ENCODE results near the gene PRIM1.
"Not testable (repeated sequence)": the region's sequence is repeated elsewhere in the genome, so short reads cannot be mapped to it uniquely, and the experiment has no call there.

Gene PRIM1

DNA sequence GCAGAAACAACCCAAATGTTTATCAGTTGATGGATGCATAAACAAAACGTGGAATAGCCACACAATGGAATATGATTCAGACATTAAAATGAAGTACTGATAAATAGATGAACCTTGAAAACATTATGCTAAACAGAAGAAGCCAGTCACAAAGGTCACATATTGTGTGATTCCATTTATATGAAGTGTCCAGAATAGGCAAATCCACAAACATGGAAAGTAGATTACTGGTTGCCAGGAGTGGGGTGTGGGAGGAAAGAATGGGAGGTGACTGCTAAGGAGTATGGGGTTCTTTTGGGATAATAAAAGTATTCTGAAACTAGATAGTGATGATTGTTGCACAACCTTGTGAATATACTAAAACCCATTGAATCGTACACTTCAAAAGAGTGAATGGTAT, 9.7 kb upstream of the PRIM1 start:
- in situ Hi-C loops (cut with HindIII; ENCODE audit: low sequenced_read_pairs): no loop called here

- in situ Hi-C loops (cut with HindIII; ENCODE audit: low sequenced_read_pairs): no loop called here
Measured at GRCh38 chr12:56760460-56760859, 8.3 kb upstream of the PRIM1 start.

- in situ Hi-C loops (cut with HindIII; ENCODE audit: low sequenced_read_pairs): loop anchor here (10.0 kb wide), 1 partner anchor 225 kb away; no protein-coding TSS in a partner anchor
Measured at GRCh38 chr12:56759263-56759908, 7.3 kb upstream of the PRIM1 start.

DNA sequence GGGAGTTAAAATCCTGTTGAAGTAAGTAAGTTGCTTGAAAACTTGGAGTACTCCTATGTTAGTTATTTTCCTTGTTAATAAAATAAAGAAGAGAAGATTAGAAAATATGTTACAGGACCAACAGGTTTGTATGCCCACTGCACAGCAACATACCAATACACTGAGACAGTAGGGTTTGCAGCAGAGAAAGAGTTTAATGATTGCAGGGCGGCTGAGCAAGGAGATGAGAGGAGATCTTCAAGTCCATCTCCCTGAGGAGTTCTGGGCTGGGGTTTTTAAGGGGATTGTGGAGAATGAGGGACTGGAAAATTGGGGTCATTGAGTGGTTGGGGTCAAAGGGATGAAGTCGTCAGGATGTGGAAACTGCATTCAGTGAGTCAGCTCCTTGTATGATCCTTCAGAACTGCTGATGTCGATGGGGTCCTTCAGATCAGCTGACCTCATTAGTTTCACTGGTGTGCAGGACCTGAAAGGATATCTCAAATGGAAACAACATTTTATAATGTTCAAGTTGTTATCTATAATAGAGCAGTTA, 6.7 kb upstream of the PRIM1 start:
- in situ Hi-C loops (cut with HindIII; ENCODE audit: low sequenced_read_pairs): loop anchor here (10.0 kb wide), 1 partner anchor 226 kb away; no protein-coding TSS in a partner anchor

- in situ Hi-C loops (cut with HindIII; ENCODE audit: low sequenced_read_pairs): loop anchor here (10.0 kb wide), 1 partner anchor 227 kb away; no protein-coding TSS in a partner anchor
Measured at GRCh38 chr12:56757971-56758370, 5.8 kb upstream of the PRIM1 start.

DNA sequence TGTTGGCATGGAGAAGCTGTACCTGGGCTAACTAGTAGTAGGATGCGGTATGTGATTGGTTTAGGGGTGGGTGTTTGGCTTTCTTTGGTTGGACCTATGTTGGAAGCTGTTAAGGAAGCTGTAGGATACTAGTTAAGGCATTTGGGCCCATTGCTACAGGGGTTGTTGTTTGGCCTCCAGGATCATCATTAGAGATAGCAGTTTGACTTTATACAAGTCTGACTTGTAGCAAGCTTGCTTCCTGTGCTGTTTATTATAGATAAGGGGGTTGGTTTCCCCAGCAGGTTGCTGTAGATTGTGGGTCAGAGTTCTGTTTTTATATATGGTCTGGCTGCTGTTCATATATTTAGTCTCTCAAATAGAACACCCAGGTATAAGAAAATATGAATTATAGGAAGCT, 1.4 kb upstream of the PRIM1 start:
- in situ Hi-C loops (cut with HindIII; ENCODE audit: low sequenced_read_pairs): loop anchor here (10.0 kb wide), 1 partner anchor 231 kb away; no protein-coding TSS in a partner anchor

DNA sequence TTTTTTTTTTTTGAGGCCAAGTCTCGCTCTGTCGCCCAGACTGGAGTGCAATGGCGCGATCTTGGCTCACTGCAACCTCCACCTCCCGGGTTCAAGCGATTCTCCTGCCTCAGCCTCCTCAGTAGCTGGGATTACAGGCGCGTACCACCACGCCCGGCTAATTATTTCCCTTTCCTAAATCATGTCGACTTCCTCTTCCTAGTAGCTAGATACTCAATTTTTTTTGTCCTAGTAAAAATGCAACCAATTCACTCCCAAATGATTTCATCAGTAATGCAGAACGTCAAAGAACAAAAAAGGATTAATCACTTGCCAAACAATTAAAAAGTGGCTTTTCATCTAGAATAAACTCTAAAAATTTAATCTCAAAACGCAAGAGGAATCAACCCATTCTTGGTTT, 1.5 kb downstream of the PRIM1 start:
- in situ Hi-C loops (cut with HindIII; ENCODE audit: low sequenced_read_pairs): loop anchor here (10.0 kb wide), 1 partner anchor 234 kb away; no protein-coding TSS in a partner anchor

DNA sequence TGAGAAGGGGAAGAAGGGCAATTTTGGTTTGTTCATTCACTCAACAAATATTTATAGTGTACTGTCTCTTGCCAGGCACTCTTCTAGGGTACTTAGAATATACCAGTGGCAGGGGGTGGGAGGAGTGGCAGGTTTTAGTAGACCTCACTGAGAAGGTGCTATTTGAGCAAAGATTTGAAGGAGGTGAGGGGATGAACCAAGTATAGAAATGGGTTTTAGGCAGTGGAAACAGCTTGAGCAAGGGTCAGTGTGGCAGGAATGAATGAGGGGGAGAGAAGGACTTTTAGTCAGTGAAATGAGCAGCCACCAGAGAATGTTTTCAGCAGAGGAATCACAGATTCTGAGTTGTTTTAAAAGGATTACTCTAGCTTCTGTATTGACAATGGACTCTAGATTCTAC, 2.3 kb downstream of the PRIM1 start:
- in situ Hi-C loops (cut with HindIII; ENCODE audit: low sequenced_read_pairs): loop anchor here (10.0 kb wide), 1 partner anchor 235 kb away; no protein-coding TSS in a partner anchor

DNA sequence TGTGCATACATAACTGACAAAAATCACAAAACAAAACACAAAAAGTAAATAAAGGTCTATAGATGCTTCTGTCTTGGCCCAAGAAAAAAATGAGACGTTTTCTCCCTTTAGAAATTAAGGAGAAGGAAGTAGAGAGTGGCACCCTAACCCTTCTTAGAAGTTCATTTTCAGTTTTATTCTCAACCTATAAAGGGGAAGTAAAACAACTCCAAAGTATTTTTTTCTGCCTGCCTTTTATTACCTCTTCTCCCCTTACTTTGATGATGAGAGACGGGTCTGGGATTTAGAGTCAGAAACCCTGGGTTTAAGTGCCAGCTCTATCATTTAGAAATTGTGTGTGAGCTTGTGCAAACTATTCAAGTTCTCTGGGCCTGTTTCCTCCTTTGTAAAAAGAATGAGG, 2.8 kb downstream of the PRIM1 start:
- in situ Hi-C loops (cut with HindIII; ENCODE audit: low sequenced_read_pairs): no loop called here

GRCh38 chr12:56728139-56728861, 23.8 kb downstream of the PRIM1 start:
- in situ Hi-C loops (cut with HindIII; ENCODE audit: low sequenced_read_pairs): no loop called here

DNA sequence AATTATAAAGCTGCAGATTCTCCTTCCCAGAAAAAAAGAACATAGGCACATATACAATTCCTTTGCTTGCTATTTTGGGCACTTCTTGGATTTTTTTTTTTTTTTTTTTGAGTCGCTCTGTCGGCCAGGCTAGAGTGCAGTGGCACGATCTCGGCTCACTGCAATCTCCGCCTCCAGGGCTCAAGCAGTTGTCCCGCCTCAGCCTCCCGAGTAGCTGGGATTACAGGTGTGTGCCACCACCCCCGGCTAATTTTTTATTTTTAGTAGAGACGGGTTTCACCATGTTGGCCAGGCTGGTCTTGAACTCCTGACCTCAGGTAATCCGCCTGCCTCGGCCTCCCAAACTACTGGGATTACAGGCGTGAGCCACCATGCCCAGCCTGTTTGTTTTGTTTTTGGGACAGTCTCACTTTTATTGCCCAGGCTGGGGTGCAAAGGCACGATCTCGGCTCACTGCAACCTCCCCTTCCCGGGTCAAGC, 25.9 kb downstream of the PRIM1 start:
- in situ Hi-C loops (cut with HindIII; ENCODE audit: low sequenced_read_pairs): not testable (repeated sequence)

DNA sequence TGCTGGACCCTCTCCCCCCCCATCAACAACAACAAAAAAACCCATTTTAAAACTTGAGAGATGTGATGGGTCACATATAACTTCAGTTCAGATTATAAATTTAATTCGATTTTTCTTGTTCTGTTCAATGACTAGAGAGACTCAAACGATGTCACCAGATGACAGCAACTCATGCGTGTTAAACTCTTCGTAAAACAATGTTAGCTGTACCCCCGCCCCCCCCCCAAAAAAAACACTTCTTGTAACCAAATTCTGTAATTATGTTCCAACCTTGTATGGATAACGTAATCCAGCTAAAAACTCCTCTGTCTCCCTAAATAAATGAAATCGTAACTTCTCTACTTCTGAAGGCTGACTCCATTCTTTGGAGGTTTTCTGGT, 26.4 kb downstream of the PRIM1 start:
- in situ Hi-C loops (cut with HindIII; ENCODE audit: low sequenced_read_pairs): no loop called here

GRCh38 chr12:56724972-56725722, 27.0 kb downstream of the PRIM1 start, which contains the start of gene NACA:
Gene NACA, minus strand, starts transcription at chr12:56725299. Its CDS starts 778 bp downstream, at chr12:56724521.
- in situ Hi-C loops (cut with HindIII; ENCODE audit: low sequenced_read_pairs): no loop called here

GRCh38 chr12:56724701-56724971, 27.5 kb downstream of the PRIM1 start:
- in situ Hi-C loops (cut with HindIII; ENCODE audit: low sequenced_read_pairs): no loop called here

- in situ Hi-C loops (cut with HindIII; ENCODE audit: low sequenced_read_pairs): no loop called here
Measured at GRCh38 chr12:56723889-56724700, 28.0 kb downstream of the PRIM1 start.

DNA sequence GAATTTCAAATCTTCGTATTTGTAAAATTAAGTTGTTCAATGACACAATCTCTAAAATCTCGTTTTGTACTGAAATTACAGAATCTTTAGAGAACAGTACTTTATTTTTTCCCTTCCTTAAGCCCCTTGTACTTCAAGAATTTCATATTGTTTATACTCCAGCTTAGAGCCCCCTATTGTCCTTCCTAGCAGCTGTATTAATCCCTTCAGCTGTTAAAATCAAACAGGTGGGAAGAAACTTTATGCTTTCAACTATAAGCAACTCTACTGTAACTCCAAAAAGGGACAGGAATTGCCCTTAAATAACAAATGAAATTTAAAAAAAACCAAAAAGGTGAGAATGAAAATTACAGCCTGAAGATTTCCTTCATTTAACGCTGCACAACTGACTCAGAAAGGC, 28.8 kb downstream of the PRIM1 start:
- in situ Hi-C loops (cut with HindIII; ENCODE audit: low sequenced_read_pairs): no loop called here

DNA sequence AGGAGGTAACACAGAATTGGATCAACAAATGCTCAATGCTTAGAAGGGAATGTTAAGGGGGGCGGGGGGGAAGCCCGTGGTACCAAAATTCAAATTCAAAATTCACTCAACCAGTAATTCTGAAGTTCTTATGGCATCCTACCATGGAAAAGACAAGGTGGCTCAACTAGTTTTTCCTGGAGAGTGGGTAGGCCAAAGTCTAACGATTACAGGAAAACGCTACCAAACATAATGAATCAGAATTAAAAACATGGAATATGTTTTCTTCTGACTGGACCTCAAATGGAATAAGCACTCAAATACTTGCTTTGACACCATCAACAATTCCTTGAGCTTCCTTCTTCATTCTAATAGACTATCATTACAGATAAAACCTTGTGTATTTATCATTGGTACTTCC, 29.3 kb downstream of the PRIM1 start:
- in situ Hi-C loops (cut with HindIII; ENCODE audit: low sequenced_read_pairs): no loop called here

DNA sequence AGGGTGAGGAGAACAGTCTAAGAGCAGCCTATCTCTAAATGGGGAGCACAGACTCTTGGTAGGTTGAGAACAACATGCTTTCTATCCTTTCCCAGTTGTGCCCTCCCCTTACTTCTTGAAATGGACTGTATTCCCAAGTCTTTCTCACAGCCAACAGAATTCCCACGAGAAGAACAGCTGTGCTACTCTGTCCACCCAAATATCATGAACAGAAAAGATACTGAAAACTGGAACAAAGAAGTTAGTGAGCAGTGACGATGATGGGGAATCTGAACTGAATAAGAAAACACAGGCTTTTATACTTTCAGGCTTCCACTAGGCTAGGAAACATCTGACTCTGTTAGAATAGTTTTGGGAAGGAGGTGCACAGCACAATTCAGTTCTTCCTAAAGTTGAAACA, 30.4 kb downstream of the PRIM1 start:
- in situ Hi-C loops (cut with HindIII; ENCODE audit: low sequenced_read_pairs): no loop called here

- in situ Hi-C loops (cut with HindIII; ENCODE audit: low sequenced_read_pairs): no loop called here
Measured at GRCh38 chr12:56721216-56721615, 30.9 kb downstream of the PRIM1 start.

GRCh38 chr12:56720731-56721151, 31.4 kb downstream of the PRIM1 start:
- in situ Hi-C loops (cut with HindIII; ENCODE audit: low sequenced_read_pairs): no loop called here
